Measurements from ENCODE around the gene PCGF5. TPM values are rescaled to one million over a fixed set of nuclear protein-coding genes. Genes with fewer than 3 reads are reported as not detected.
A peak's percentile ranks its signal among the peaks of the same experiment; 100 is the strongest.

Gene PCGF5
- total and polyA plus RNA-seq, 5 donors from 2014 or later: 43.5 to 60.3 (median 53.5) TPM

GRCh38 chr10:91200314-91201212 is 19.9 kb upstream of the PCGF5 start:
- no peak for ATAC-seq (ENCODE audit: low read depth in 2 of 2)
- DNase-seq: no peak
- peak overlapping the region; percentile 69 to 93 (median 89) for H3K27ac Mint-ChIP-seq
- H3K4me1 Mint-ChIP-seq: peaks cover 39 to 84% (median 62%) of the 10 kb centered on the region in 4 donors
- H3K36me3 ChIP-seq (ENCODE audit: control insufficient read depth, insufficient read depth, low read length): no peaks in the 10 kb centered on the region
- H3K4me3 Mint-ChIP-seq: peak overlapping the region; percentile 41 to 87 (median 60)
- H3K4me3 ChIP-seq (ENCODE audit: low read depth, low read length): peak overlapping the region; percentile 67
- no peaks in the 10 kb centered on the region for H3K9me3 Mint-ChIP-seq
- H3K27me3 ChIP-seq (ENCODE audit: control insufficient read depth, insufficient read depth, low read length): no peaks in the 10 kb centered on the region
- peak overlapping the region; percentile 69 for H3K27ac ChIP-seq (ENCODE audit: insufficient read depth, low read length, poor library complexity, severe bottlenecking)
- H3K9me3 ChIP-seq (ENCODE audit: control insufficient read depth in 2 of 2, low read length in 2 of 2): no peaks in the 10 kb centered on the region
- peaks cover 4% of the 10 kb centered on the region for H3K36me3 Mint-ChIP-seq
- peaks cover 47% of the 10 kb centered on the region for H3K4me1 ChIP-seq (ENCODE audit: control insufficient read depth, insufficient read depth, low read length, poor library complexity, severe bottlenecking)
- H3K27me3 Mint-ChIP-seq: no peaks in the 10 kb centered on the region

- peak overlapping the region; percentile 67 for H3K4me3 ChIP-seq (ENCODE audit: low read depth, low read length)
- DNase-seq (peak in 2 of 3 donors; percentile 44 to 90), ATAC-seq (ENCODE audit: low read depth in 2 of 2) (peak; percentile 63 to 64)
- no peaks in the 10 kb centered on the region for H3K9me3 ChIP-seq (ENCODE audit: control insufficient read depth in 2 of 2, low read length in 2 of 2)
- H3K36me3 ChIP-seq (ENCODE audit: control insufficient read depth, insufficient read depth, low read length): no peaks in the 10 kb centered on the region
- Mint-ChIP-seq H3K4me3 (peak overlapping the region; percentile 41 to 87 (median 60)), H3K27ac (peak overlapping the region; percentile 69 to 93 (median 89)), H3K27me3 (no peaks in the 10 kb centered on the region), H3K4me1 (peaks cover 39 to 85% (median 66%) of the 10 kb centered on the region in 4 donors), H3K36me3 (peaks cover 4% of the 10 kb centered on the region), H3K9me3 (no peaks in the 10 kb centered on the region)
- peak overlapping the region; percentile 69 for H3K27ac ChIP-seq (ENCODE audit: insufficient read depth, low read length, poor library complexity, severe bottlenecking)
- H3K27me3 ChIP-seq (ENCODE audit: control insufficient read depth, insufficient read depth, low read length): no peaks in the 10 kb centered on the region
- H3K4me1 ChIP-seq (ENCODE audit: control insufficient read depth, insufficient read depth, low read length, poor library complexity, severe bottlenecking): peaks cover 49% of the 10 kb centered on the region
Observed at GRCh38 chr10:91201213-91201996, 19.1 kb upstream of the PCGF5 start.

- H3K27ac ChIP-seq (ENCODE audit: insufficient read depth, low read length, poor library complexity, severe bottlenecking): no peak overlapping the region
- no peaks in the 10 kb centered on the region for H3K36me3 ChIP-seq (ENCODE audit: control insufficient read depth, insufficient read depth, low read length)
- H3K9me3 ChIP-seq (ENCODE audit: control insufficient read depth in 2 of 2, low read length in 2 of 2): no peaks in the 10 kb centered on the region
- no peaks in the 10 kb centered on the region for H3K27me3 Mint-ChIP-seq
- no peaks in the 10 kb centered on the region for H3K27me3 ChIP-seq (ENCODE audit: control insufficient read depth, insufficient read depth, low read length)
- DNase-seq (no peak), ATAC-seq (ENCODE audit: low read depth in 2 of 2) (peak; percentile 44 to 47)
- H3K27ac Mint-ChIP-seq: peak overlapping the region in 2 of 3 donors; percentile 36 to 41
- peaks cover 26% of the 10 kb centered on the region for H3K4me1 ChIP-seq (ENCODE audit: control insufficient read depth, insufficient read depth, low read length, poor library complexity, severe bottlenecking)
- peak overlapping the region in 2 of 4 donors; percentile 1 to 10 for H3K4me3 Mint-ChIP-seq
- peaks cover 33 to 78% (median 57%) of the 10 kb centered on the region in 4 donors for H3K4me1 Mint-ChIP-seq
- no peaks in the 10 kb centered on the region for H3K9me3 Mint-ChIP-seq
- H3K4me3 ChIP-seq (ENCODE audit: low read depth, low read length): no peak overlapping the region
- H3K36me3 Mint-ChIP-seq: peaks cover 4% of the 10 kb centered on the region
Observed at GRCh38 chr10:91206427-91206826, 14.0 kb upstream of the PCGF5 start.

GRCh38 chr10:91206837-91207474 is 13.5 kb upstream of the PCGF5 start:
- Histone ChIP-seq H3K27me3 (ENCODE audit: control insufficient read depth, insufficient read depth, low read length) (no peaks in the 10 kb centered on the region), H3K27ac (ENCODE audit: insufficient read depth, low read length, poor library complexity, severe bottlenecking) (no peak overlapping the region), H3K4me3 (ENCODE audit: low read depth, low read length) (no peak overlapping the region), H3K9me3 (ENCODE audit: control insufficient read depth in 2 of 2, low read length in 2 of 2) (no peaks in the 10 kb centered on the region), H3K4me1 (ENCODE audit: control insufficient read depth, insufficient read depth, low read length, poor library complexity, severe bottlenecking) (peaks cover 21% of the 10 kb centered on the region), H3K36me3 (ENCODE audit: control insufficient read depth, insufficient read depth, low read length) (no peaks in the 10 kb centered on the region)
- no peaks in the 10 kb centered on the region for H3K9me3 Mint-ChIP-seq
- peak in 1 of 2 donors; percentile 21 for ATAC-seq (ENCODE audit: low read depth in 2 of 2)
- peaks cover 29 to 76% (median 55%) of the 10 kb centered on the region in 4 donors for H3K4me1 Mint-ChIP-seq
- peak overlapping the region in 3 of 4 donors; percentile 1 to 16 (median 10) for H3K4me3 Mint-ChIP-seq
- peak overlapping the region in 2 of 3 donors; percentile 36 to 41 for H3K27ac Mint-ChIP-seq
- DNase-seq: no peak
- peaks cover 4% of the 10 kb centered on the region for H3K36me3 Mint-ChIP-seq
- H3K27me3 Mint-ChIP-seq: no peaks in the 10 kb centered on the region

- peaks cover 25 to 68% (median 47%) of the 10 kb centered on the region in 4 donors for H3K4me1 Mint-ChIP-seq
- H3K9me3 ChIP-seq (ENCODE audit: control insufficient read depth in 2 of 2, low read length in 2 of 2): no peaks in the 10 kb centered on the region
- no peak overlapping the region for H3K27ac ChIP-seq (ENCODE audit: insufficient read depth, low read length, poor library complexity, severe bottlenecking)
- H3K4me3 ChIP-seq (ENCODE audit: low read depth, low read length): no peak overlapping the region
- no peaks in the 10 kb centered on the region for H3K27me3 ChIP-seq (ENCODE audit: control insufficient read depth, insufficient read depth, low read length)
- peaks cover 9% of the 10 kb centered on the region for H3K4me1 ChIP-seq (ENCODE audit: control insufficient read depth, insufficient read depth, low read length, poor library complexity, severe bottlenecking)
- no peak overlapping the region for H3K4me3 Mint-ChIP-seq
- H3K27me3 Mint-ChIP-seq: no peaks in the 10 kb centered on the region
- DNase-seq (no peak), ATAC-seq (ENCODE audit: low read depth in 2 of 2) (no peak)
- H3K36me3 Mint-ChIP-seq: peaks cover 4% of the 10 kb centered on the region
- H3K9me3 Mint-ChIP-seq: no peaks in the 10 kb centered on the region
- H3K36me3 ChIP-seq (ENCODE audit: control insufficient read depth, insufficient read depth, low read length): no peaks in the 10 kb centered on the region
- H3K27ac Mint-ChIP-seq: peak overlapping the region in 1 of 3 donors; percentile 26
Observed at GRCh38 chr10:91208642-91209041, 11.8 kb upstream of the PCGF5 start.

GRCh38 chr10:91210014-91210413 is 10.4 kb upstream of the PCGF5 start:
- H3K27me3 ChIP-seq (ENCODE audit: control insufficient read depth, insufficient read depth, low read length): no peaks in the 10 kb centered on the region
- Mint-ChIP-seq H3K4me1 (peaks cover 30 to 69% (median 44%) of the 10 kb centered on the region in 4 donors), H3K27ac (peak overlapping the region in 2 of 3 donors; percentile 22 to 45), H3K4me3 (peak overlapping the region in 1 of 4 donors; percentile 2), H3K36me3 (peaks cover 4% of the 10 kb centered on the region), H3K27me3 (no peaks in the 10 kb centered on the region), H3K9me3 (no peaks in the 10 kb centered on the region)
- H3K4me1 ChIP-seq (ENCODE audit: control insufficient read depth, insufficient read depth, low read length, poor library complexity, severe bottlenecking): peaks cover 9% of the 10 kb centered on the region
- no peaks in the 10 kb centered on the region for H3K36me3 ChIP-seq (ENCODE audit: control insufficient read depth, insufficient read depth, low read length)
- DNase-seq: no peak
- H3K27ac ChIP-seq (ENCODE audit: insufficient read depth, low read length, poor library complexity, severe bottlenecking): no peak overlapping the region
- no peak for ATAC-seq (ENCODE audit: low read depth in 2 of 2)
- no peak overlapping the region for H3K4me3 ChIP-seq (ENCODE audit: low read depth, low read length)
- no peaks in the 10 kb centered on the region for H3K9me3 ChIP-seq (ENCODE audit: control insufficient read depth in 2 of 2, low read length in 2 of 2)

GRCh38 chr10:91210435-91210834 is 10.0 kb upstream of the PCGF5 start:
- Histone ChIP-seq H3K4me1 (ENCODE audit: control insufficient read depth, insufficient read depth, low read length, poor library complexity, severe bottlenecking) (peaks cover 9% of the 10 kb centered on the region), H3K4me3 (ENCODE audit: low read depth, low read length) (no peak overlapping the region), H3K9me3 (ENCODE audit: control insufficient read depth in 2 of 2, low read length in 2 of 2) (no peaks in the 10 kb centered on the region), H3K27me3 (ENCODE audit: control insufficient read depth, insufficient read depth, low read length) (no peaks in the 10 kb centered on the region), H3K36me3 (ENCODE audit: control insufficient read depth, insufficient read depth, low read length) (no peaks in the 10 kb centered on the region), H3K27ac (ENCODE audit: insufficient read depth, low read length, poor library complexity, severe bottlenecking) (no peak overlapping the region)
- no peaks in the 10 kb centered on the region for H3K27me3 Mint-ChIP-seq
- H3K9me3 Mint-ChIP-seq: no peaks in the 10 kb centered on the region
- DNase-seq (peak in 1 of 3 donors; percentile 47), ATAC-seq (ENCODE audit: low read depth in 2 of 2) (peak; percentile 28 to 36)
- no peak overlapping the region for H3K4me3 Mint-ChIP-seq
- H3K4me1 Mint-ChIP-seq: peaks cover 30 to 67% (median 42%) of the 10 kb centered on the region in 4 donors
- peaks cover 4% of the 10 kb centered on the region for H3K36me3 Mint-ChIP-seq
- peak overlapping the region in 1 of 3 donors; percentile 22 for H3K27ac Mint-ChIP-seq
